Gastrocnemius medialis (tissue), 4 donors: Measurements from ENCODE around the gene KLHL29. TPM values are rescaled to one million over a fixed set of nuclear protein-coding genes. Genes with fewer than 3 reads are reported as not detected.

Experiments
- ATAC-seq, 2 donors: fragments of 150-250 bp; one replicate each; pipeline ENCODE4 v1.9.1; 2016
- DNase-seq, 2 donors: peaks; one replicate each; pipeline ENCODE4 v3.0.0-alpha.2; 2019
- H3K27ac ChIP-seq, 4 donors: fragments of 200-600 bp; sonication (generic); 1 replicate in 1 of 4; 2 replicates in 3 of 4; pipeline ENCODE4 v1.5.1; 2016 to 2018; ENCODE audit warnings: mild to moderate bottlenecking in 2 of 4, moderate library complexity in 1 of 4
- H3K27me3 ChIP-seq, 3 donors: fragments of 200-600 bp; sonication (generic) in 2 of 3; 1 replicate in 1 of 3; 2 replicates in 2 of 3; pipeline versions ENCODE4 v1.5.1 to v1.6.0; 2016 to 2019; ENCODE audit warnings: mild to moderate bottlenecking in 1 of 3, moderate library complexity in 1 of 3
- H3K36me3 ChIP-seq, 2 donors: fragments of 200-600 bp; sonication (generic) in 1 of 2; one replicate each; pipeline ENCODE4 v1.5.1; 2017 to 2018
- H3K4me1 ChIP-seq, 2 donors: fragments of 200-600 bp; sonication (generic) in 1 of 2; one replicate each; pipeline ENCODE4 v1.5.1; 2016 to 2017; ENCODE audit warnings: mild to moderate bottlenecking in 2 of 2
- H3K4me3 ChIP-seq, 4 donors: fragments of 200-600 bp; sonication (generic) in 3 of 4; 1 replicate in 1 of 4; 2 replicates in 3 of 4; pipeline ENCODE4 v1.5.1; 2016 to 2019; ENCODE audit warnings: mild to moderate bottlenecking in 2 of 4
- H3K9me3 ChIP-seq, 3 donors: fragments of 200-600 bp; sonication (generic) in 2 of 3; 1 replicate in 1 of 3; 2 replicates in 2 of 3; pipeline ENCODE4 v1.5.1; 2016 to 2019
- CTCF ChIP-seq, 5 experiments: fragments of 450-650 bp in 3 of 5; fragments of 200-600 bp in 2 of 5; sonication (generic) in 2 of 5; IDR thresholded peaks in 4 of 5; conservative IDR thresholded peaks in 1 of 5; 1 replicate in 4 of 5; 2 replicates in 1 of 5; pipeline ENCODE4 v1.5.1; 2016 to 2019; ENCODE audit warnings: antibody characterized with exemption in 5 of 5, mild to moderate bottlenecking in 3 of 5, moderate library complexity in 3 of 5
- POLR2A ChIP-seq, 2 donors: fragments of 450-650 bp; IDR thresholded peaks; one replicate each; pipeline ENCODE4 v1.6.1; 2017; ENCODE audit warnings: antibody characterized with exemption in 2 of 2, mild to moderate bottlenecking in 2 of 2, moderate library complexity in 2 of 2
- in situ Hi-C, 4 donors: fragments of 200-750 bp; cut with MboI; loops; one replicate each; pipeline versions ENCODE4 v1.15.0 to v1.8.0; 2017; ENCODE audit warnings: low sequenced_read_pairs in 4 of 4
- intact Hi-C: fragments of 100-400 bp; cut with DNase I; formaldehyde crosslinking; loops from one replicate; pipeline ENCODE4 v1.15.1; 2023; ENCODE audit warnings: low total_unique reads
- total RNA-seq, 4 donors: library from RNA; depleted of rRNA; stranded (reverse); fragments of >200 nt; gene quantifications; one replicate each; pipeline versions ENCODE4 v1.1.0 to v1.2.3, GENCODE V29; 2016

KLHL29 gene
- total RNA-seq, 4 donors from 2014 or later: 4.3 to 24.9 (median 8.7) TPM

- Histone ChIP-seq H3K36me3 (no peaks in the 10 kb centered on the region), H3K9me3 (no peaks in the 10 kb centered on the region), H3K27ac (peak overlapping the region; percentile 73 to 93 (median 86)), H3K4me1 (peaks cover 14 to 49% of the 10 kb centered on the region in 2 donors), H3K27me3 (no peaks in the 10 kb centered on the region), H3K4me3 (no peak overlapping the region)
- in situ Hi-C loops: no loop called here
- DNase-seq (peak; percentile 47 to 77), ATAC-seq (peak; percentile 62 to 63)
- intact Hi-C loops: loop anchor here (2.0 kb wide), 1 partner anchor 19 kb away; no protein-coding TSS in a partner anchor
- TF ChIP-seq POLR2A (IDR thresholded peaks at IDR 0.05): peak in 1 of 2 donors; percentile 9
- no peak for TF ChIP-seq CTCF (IDR thresholded peaks at IDR 0.05 in 4 of 5, conservative IDR thresholded peaks at IDR 0.05 in 1 of 5)
Observed at GRCh38 chr2:23584054-23584745, 199.2 kb downstream of the KLHL29 start.

GRCh38 chr2:23585273-23586170 is 200.5 kb downstream of the KLHL29 start:
- intact Hi-C loops (loop anchor here (2.0 kb wide), 1 partner anchor 21 kb away; no protein-coding TSS in a partner anchor), in situ Hi-C loops (no loop called here)
- Histone ChIP-seq H3K9me3 (no peaks in the 10 kb centered on the region), H3K27ac (peak overlapping the region; percentile 73 to 93 (median 86)), H3K4me1 (peaks cover 25 to 62% of the 10 kb centered on the region in 2 donors), H3K4me3 (no peak overlapping the region), H3K27me3 (no peaks in the 10 kb centered on the region), H3K36me3 (no peaks in the 10 kb centered on the region)
- TF ChIP-seq CTCF (IDR thresholded peaks at IDR 0.05 in 4 of 5, conservative IDR thresholded peaks at IDR 0.05 in 1 of 5) (no peak), POLR2A (IDR thresholded peaks at IDR 0.05) (no peak)
- ATAC-seq (no peak), DNase-seq (no peak)

GRCh38 chr2:23586741-23587306 is 201.8 kb downstream of the KLHL29 start:
- TF ChIP-seq POLR2A (IDR thresholded peaks at IDR 0.05) (no peak), CTCF (IDR thresholded peaks at IDR 0.05 in 4 of 5, conservative IDR thresholded peaks at IDR 0.05 in 1 of 5) (no peak)
- Histone ChIP-seq H3K9me3 (no peaks in the 10 kb centered on the region), H3K27ac (peak overlapping the region; percentile 83 to 93 (median 88)), H3K27me3 (no peaks in the 10 kb centered on the region), H3K36me3 (no peaks in the 10 kb centered on the region), H3K4me3 (no peak overlapping the region), H3K4me1 (peaks cover 32 to 75% of the 10 kb centered on the region in 2 donors)
- ATAC-seq (no peak), DNase-seq (no peak)
- in situ Hi-C loops (no loop called here), intact Hi-C loops (no loop called here)

- Histone ChIP-seq H3K9me3 (no peaks in the 10 kb centered on the region), H3K27ac (peak overlapping the region; percentile 83 to 93 (median 88)), H3K4me3 (no peak overlapping the region), H3K4me1 (peaks cover 37 to 81% of the 10 kb centered on the region in 2 donors), H3K36me3 (no peaks in the 10 kb centered on the region), H3K27me3 (no peaks in the 10 kb centered on the region)
- ATAC-seq (no peak), DNase-seq (no peak)
- in situ Hi-C loops: no loop called here
- TF ChIP-seq CTCF (IDR thresholded peaks at IDR 0.05 in 4 of 5, conservative IDR thresholded peaks at IDR 0.05 in 1 of 5) (no peak), POLR2A (IDR thresholded peaks at IDR 0.05) (no peak)
- intact Hi-C loops: no loop called here
Observed at GRCh38 chr2:23587341-23587880, 202.4 kb downstream of the KLHL29 start.
